NB4 (cell line): ENCODE results near the gene ADGRB2.

Source experiments
- DNase-seq: peaks from one replicate; pipeline ENCODE4 v3.0.0; 2010; ENCODE audit warnings: low read depth
- H3K4me3 ChIP-seq: one replicate; pipeline ENCODE4 v1.5.1; 2011; ENCODE audit warnings: mild to moderate bottlenecking, low read depth, low read length, moderate library complexity
- MYC ChIP-seq: IDR thresholded peaks from 2 replicates; pipeline ENCODE4 v1.6.1; 2011; ENCODE audit warnings: low read depth, low read length
- POLR2A ChIP-seq: IDR thresholded peaks from 2 replicates; pipeline ENCODE4 v1.6.1; 2011; ENCODE audit warnings: mild to moderate bottlenecking; ENCODE audit not compliant: insufficient read length; ENCODE audit errors: extremely low read depth
- TF ChIP-seq, protein P1 (sequence below): IDR thresholded peaks from one replicate; pipeline ENCODE4 v1.5.1; 2012; ENCODE audit warnings: low read depth, low read length
- TF ChIP-seq, protein P2 (sequence below): IDR thresholded peaks from 2 replicates; pipeline ENCODE4 v1.6.1; 2011; ENCODE audit warnings: low read depth, low read length

The ADGRB2 gene

DNA sequence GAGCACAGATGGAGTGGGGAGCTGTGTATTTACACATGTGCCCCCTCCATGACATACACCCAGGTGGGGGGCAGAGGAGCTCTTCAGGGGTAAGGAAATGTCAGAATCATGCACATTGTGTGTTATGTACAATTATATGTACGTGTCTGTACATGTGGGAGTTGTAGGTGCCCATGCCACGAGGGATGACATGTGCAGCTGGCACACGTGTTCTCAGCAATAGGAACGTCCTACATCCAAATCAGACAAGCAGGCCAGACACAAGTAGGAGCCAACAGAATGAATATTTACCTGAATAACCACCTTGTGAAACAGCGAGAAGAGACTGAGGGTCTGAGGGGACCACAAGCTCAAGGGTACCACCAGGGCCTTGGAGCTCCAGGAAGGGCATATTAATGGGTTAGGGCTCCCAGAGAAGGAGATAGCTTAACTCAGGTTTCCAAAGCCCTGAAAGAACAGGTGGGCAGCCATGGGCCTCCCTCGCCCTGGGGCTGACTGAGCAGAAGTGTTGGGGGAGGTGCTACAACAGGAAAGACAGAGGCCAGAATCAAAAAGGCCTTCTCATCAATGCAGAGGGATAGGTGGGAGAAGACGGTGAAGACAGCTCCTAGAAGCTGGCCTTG is 63.6 kb downstream of the ADGRB2 start:
- no peak for TF ChIP-seq POLR2A
- TF ChIP-seq MYC: no peak
- TF ChIP-seq, protein P1, sequence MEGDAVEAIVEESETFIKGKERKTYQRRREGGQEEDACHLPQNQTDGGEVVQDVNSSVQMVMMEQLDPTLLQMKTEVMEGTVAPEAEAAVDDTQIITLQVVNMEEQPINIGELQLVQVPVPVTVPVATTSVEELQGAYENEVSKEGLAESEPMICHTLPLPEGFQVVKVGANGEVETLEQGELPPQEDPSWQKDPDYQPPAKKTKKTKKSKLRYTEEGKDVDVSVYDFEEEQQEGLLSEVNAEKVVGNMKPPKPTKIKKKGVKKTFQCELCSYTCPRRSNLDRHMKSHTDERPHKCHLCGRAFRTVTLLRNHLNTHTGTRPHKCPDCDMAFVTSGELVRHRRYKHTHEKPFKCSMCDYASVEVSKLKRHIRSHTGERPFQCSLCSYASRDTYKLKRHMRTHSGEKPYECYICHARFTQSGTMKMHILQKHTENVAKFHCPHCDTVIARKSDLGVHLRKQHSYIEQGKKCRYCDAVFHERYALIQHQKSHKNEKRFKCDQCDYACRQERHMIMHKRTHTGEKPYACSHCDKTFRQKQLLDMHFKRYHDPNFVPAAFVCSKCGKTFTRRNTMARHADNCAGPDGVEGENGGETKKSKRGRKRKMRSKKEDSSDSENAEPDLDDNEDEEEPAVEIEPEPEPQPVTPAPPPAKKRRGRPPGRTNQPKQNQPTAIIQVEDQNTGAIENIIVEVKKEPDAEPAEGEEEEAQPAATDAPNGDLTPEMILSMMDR: no peak
- TF ChIP-seq, protein P2, sequence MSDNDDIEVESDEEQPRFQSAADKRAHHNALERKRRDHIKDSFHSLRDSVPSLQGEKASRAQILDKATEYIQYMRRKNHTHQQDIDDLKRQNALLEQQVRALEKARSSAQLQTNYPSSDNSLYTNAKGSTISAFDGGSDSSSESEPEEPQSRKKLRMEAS: no peak
- no peak for DNase-seq
- no peak overlapping the region for H3K4me3 ChIP-seq

DNA sequence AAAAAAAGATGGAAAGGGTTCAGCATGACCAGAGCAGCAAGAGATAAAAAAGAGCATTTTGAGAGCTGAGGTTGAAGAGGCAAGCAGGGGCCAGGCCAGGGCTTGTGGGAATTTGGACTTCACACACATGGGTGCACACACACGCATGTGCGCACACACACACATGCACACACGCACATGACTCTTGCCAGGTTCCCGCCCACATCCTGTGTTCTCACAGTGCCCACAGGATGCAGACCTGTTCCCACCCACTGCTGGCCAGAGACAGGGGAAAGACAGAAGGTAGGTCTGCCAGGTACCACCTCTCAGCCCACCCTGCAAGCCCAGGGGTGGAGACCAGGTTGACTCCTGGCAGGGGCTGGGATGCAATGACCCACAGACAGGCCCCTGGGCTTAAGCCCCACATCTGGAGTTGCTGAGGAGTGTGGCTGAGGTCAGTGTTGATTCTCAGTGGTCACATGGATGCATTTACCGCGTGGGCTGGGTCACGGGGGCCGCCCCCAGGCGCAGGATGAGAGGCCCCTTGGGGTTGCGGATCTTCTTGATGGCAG is 64.7 kb downstream of the ADGRB2 start:
- TF ChIP-seq MYC (no peak), POLR2A (no peak)
- TF ChIP-seq, protein P2: no peak
- TF ChIP-seq, protein P1: no peak
- no peak overlapping the region for H3K4me3 ChIP-seq
- no peak for DNase-seq

DNA sequence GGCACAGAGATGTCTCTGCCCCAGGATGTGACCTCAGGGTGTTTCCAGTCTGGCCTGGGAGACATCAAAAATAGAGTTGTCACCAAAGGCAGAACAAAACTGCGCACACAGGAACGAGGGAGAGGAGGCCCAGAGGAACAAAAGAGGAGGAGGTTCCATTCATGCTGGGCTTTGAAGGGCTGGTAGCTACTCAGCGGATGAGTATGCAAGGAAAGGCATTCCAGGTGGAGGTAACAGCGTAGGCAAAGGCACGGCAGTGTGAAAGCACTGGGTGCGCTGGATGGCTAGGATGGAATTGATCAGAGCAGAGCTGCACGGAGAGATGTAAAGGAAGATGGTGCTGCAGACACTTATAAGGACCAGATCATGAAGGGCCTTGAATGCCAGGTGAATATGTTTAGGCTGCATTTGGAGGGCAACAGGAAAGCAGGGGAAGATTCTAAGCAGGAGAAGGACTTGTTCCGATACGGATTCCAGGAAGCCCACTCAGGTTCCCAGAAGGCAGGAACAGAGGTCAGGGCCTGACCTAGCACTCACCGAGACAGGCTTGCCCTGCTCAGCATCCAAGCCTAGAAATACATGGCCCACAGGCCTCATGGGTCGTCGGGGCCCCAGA is 66.7 kb downstream of the ADGRB2 start:
- no peak overlapping the region for H3K4me3 ChIP-seq
- TF ChIP-seq MYC: no peak
- TF ChIP-seq POLR2A: no peak
- TF ChIP-seq, protein P2: no peak
- TF ChIP-seq, protein P1: no peak
- no peak for DNase-seq

DNA sequence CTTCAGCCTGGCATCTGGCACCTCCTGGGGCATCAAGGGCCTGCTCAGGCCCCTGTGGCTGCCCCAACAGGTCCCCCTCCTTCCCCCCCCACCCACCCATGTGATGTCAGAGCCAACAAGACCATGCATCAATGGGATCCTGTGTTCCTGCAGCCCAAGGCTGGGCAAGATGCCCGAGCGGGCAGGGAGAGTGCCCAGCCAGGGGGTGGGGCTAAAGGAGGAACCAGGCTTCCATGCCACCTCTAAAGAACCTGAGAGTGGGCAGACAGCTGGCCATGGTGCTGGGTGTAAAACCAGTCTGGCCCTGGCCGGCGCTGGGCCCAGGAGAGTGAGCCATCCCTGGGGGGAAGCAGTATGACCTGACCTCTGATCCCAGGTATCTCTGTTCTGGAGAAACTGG is 67.9 kb downstream of the ADGRB2 start:
- TF ChIP-seq MYC (no peak), POLR2A (no peak)
- TF ChIP-seq, protein P1: no peak
- TF ChIP-seq, protein P2: no peak
- no peak overlapping the region for H3K4me3 ChIP-seq
- no peak for DNase-seq

DNA sequence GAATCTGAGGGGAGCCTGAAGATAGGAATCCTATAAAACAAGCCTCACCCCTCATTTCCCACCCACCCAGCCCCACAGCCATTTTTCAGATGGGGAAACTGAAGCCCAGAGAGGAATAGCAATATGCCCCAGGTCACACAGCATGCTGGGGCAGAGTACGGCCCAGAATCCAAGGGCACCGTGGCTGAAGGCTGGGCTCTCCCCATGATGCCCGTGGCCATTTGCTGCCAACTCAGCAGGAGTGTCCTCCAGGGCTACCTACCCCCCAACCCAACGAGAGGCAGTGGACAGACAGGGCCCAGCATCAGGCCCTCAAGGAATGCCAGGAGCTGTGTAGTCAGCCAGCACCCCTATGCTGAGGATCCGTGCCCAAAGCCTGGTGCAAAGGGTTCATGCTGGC is 68.8 kb downstream of the ADGRB2 start:
- no peak overlapping the region for H3K4me3 ChIP-seq
- no peak for TF ChIP-seq POLR2A
- TF ChIP-seq MYC: no peak
- TF ChIP-seq, protein P2: no peak
- TF ChIP-seq, protein P1: no peak
- DNase-seq: no peak
